Fibroblast of lung (primary cell): Measurements from ENCODE around the gene PDIA2.

Experiments
- EZH2 ChIP-seq: IDR thresholded peaks from 2 replicates; pipeline ENCODE4 v1.5.1; 2012; ENCODE audit warnings: low read length, control low read depth, mild to moderate bottlenecking; ENCODE audit errors: missing control alignments
- TF ChIP-seq, protein P1 (sequence below), 2 donors: IDR thresholded peaks in 1 of 2; conservative IDR thresholded peaks in 1 of 2; 1 replicate in 1 of 2; 2 replicates in 1 of 2; pipeline ENCODE4 v1.5.1; 2011 to 2012; ENCODE audit warnings: low read length in 2 of 2, control low read depth in 1 of 2, inconsistent platforms in 1 of 2, low read depth in 1 of 2, mild to moderate bottlenecking in 1 of 2

DNA sequence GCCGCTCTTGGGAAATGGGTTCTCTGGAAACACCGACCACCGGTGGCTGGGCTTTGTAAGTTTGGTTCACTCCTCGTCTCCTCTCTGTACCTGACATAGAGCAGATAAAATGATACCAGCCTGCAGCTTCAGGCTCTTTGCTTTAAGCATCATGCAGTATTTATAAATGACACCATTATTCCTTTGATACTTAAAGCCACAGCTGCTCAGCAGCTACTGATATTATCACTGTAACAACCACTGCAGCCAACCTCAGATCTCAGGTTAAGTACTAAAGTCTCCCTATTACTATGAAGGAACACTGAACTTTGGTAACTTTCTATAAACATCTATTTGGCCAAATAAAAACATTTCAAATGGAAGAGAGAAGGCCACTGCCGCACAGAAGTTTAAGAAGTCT lies 34.6 kb downstream of the PDIA2 start:
- TF ChIP-seq EZH2: no peak
- TF ChIP-seq, protein P1, sequence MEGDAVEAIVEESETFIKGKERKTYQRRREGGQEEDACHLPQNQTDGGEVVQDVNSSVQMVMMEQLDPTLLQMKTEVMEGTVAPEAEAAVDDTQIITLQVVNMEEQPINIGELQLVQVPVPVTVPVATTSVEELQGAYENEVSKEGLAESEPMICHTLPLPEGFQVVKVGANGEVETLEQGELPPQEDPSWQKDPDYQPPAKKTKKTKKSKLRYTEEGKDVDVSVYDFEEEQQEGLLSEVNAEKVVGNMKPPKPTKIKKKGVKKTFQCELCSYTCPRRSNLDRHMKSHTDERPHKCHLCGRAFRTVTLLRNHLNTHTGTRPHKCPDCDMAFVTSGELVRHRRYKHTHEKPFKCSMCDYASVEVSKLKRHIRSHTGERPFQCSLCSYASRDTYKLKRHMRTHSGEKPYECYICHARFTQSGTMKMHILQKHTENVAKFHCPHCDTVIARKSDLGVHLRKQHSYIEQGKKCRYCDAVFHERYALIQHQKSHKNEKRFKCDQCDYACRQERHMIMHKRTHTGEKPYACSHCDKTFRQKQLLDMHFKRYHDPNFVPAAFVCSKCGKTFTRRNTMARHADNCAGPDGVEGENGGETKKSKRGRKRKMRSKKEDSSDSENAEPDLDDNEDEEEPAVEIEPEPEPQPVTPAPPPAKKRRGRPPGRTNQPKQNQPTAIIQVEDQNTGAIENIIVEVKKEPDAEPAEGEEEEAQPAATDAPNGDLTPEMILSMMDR (conservative IDR thresholded peaks at IDR 0.05 in 1 of 2, IDR thresholded peaks at IDR 0.05 in 1 of 2; ENCODE audit: low read depth in 1 of 2, low read length in 2 of 2): no peak
